Fibroblast of skin of left biceps (primary cell): Measurements from ENCODE around the gene OSTM1.
"Not testable (repeated sequence)": the region's sequence is repeated elsewhere in the genome, so short reads cannot be mapped to it uniquely, and the experiment has no call there.

Experiments used
- DNase-seq, 2 experiments: peaks; one replicate each; pipeline ENCODE4 v3.0.0-alpha.2; 2013; ENCODE audit warnings: low read depth in 2 of 2

OSTM1 gene

DNA sequence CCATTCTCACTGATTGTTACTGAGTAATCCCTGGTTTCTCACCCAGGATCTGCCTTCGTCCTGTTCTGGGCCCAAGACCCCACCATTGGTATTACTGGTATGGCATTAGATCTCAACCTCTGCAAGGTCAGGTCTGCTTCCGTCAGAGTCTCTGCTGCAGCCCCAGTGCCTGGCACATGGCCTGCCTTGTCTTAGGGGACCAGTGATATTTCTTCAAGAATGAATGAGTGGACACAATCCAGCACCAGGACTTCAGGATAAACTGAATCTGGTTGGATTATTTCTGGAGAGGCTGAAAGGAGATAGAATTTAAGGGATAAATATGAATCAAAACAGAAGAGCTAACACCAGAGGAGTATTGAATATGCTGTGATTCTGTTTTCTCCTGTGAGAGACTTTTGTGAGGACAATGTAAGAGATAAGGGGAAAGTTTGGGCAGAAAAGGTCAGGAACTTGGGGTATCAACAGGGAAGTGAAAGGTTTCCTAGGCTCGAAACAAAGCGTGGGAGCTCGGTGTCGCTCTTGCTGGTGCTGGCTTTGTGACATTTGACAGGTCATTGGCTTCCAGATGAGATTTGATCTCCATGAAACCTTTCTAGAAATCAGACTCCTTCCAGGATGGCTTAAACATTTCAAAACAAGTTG is 53.9 kb downstream of the OSTM1 start:
- DNase-seq, result no peak

- DNase-seq, result not testable (repeated sequence)
Measured at GRCh38 chr6:108016283-108016682, 58.3 kb downstream of the OSTM1 start.

- no peak for DNase-seq
Measured at GRCh38 chr6:108013787-108014439, 60.6 kb downstream of the OSTM1 start.

DNA sequence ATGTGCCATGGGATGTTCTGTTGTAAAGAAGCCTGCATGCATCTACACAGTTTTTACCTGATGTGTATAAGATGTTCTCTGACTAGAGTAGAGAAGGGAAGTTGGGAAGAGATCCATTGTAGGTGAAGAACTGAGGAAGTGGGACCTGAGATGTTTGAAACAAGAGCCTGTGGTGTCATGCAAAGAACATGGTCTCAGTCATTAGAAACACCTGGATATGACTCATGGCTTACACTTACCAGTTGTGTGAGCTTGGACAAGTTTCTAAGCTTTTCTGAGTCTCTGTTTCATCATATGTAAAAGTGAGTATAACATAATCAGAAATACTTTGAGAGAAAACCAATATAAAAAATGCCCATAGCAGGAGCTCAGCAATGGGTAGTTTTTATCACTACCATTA is 64.6 kb downstream of the OSTM1 start:
- DNase-seq, result no peak

GRCh38 chr6:108009258-108009657 is 65.3 kb downstream of the OSTM1 start:
- DNase-seq, result not testable (repeated sequence)

- no peak for DNase-seq
Measured at GRCh38 chr6:108008363-108008762, 66.2 kb downstream of the OSTM1 start.

- DNase-seq, result no peak
Measured at GRCh38 chr6:108005961-108006360, 68.6 kb downstream of the OSTM1 start.

- DNase-seq, result no peak
Measured at GRCh38 chr6:108004861-108005260, 69.7 kb downstream of the OSTM1 start.

- no peak for DNase-seq
Measured at GRCh38 chr6:108002365-108003221, 71.9 kb downstream of the OSTM1 start.

DNA sequence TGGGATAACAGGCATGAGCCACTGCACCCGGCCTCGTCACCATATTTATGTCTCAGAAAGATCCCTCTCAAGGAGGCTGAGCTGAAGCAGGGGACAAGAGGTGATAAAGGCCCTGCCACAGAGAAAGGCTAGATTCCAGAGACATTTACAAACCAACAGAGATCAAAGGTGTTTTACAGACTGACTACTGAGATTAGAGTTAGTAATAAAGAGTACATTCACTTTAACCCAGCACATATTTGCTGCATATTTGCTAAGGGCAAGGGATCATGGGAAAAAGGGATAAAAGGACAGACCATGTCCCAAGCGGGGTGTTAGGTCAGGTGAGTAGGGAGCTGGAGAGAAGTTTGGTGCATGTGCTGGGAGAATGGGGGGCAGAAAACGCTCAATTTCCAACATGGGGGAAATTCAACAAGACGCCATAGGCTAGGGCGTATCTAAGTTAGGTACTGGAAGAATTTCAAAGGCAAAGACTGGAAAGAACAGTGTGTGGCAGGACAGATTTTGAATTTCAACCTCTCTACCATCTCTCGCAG is 72.8 kb downstream of the OSTM1 start:
- no peak for DNase-seq

GRCh38 chr6:108000259-108000658 is 74.3 kb downstream of the OSTM1 start:
- not testable (repeated sequence) for DNase-seq

GRCh38 chr6:107999341-107999740 is 75.2 kb downstream of the OSTM1 start:
- DNase-seq, result no peak

DNA sequence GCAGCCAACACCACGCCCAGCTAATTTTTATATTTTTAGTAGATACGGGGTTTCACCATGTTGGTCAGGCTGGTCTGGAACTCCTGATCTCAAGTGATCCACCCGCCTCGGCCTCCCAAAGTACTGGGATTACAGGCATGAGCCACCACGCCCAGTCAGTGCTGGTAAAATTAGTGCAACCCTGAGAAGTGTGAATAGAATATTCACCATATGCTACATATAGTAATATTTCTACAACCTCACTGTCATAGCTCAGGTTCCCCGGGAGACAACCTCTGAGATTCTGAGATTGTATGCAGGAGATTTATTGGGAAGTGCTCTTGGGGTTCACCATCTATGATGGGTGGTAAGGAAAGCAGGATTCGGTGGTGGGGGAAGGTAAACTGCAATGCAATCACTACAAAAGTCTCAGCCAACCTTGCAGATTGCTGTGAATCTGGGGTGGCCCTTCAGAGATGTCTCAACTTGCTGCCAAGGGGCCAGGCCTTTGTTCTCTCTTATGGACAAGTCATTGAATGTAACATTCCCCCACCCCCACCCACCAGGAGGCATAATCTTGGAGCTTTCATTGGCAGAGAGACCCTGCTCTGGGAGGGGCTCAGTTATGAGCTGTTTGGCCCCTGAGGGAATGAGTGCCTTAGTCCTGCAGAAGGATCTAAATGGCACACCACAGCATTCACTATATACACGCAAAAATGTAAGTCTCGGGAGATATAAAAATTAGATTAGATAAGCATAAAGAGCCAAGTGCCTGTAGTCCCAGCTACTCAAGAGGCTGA is 82.6 kb downstream of the OSTM1 start:
- no peak for DNase-seq
